ENCODE data around the gene EVPL.
"Not testable (repeated sequence)": the region's sequence is repeated elsewhere in the genome, so short reads cannot be mapped to it uniquely, and the experiment has no call there.

DNA sequence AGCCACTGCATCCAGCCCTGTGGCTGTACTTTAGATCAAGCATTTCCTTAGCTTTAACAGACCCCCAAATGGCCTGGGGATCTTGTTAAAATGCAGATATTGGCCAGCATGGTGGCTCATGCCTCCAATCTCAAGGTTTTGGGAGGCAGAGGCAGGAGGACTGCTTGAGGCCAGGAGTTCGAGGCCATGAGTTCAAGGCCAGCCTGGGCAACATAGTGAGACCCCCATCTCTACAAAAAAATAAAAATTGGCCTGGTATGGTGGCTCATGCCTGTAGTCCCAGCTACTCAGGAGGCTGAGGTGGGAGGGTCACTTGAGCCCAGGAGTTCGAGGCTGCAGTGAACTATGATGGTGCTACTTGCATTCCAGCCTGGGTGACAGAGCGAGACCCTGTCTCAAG lies 15.8 kb upstream of the EVPL start:
- TF ChIP-seq, protein P1, sequence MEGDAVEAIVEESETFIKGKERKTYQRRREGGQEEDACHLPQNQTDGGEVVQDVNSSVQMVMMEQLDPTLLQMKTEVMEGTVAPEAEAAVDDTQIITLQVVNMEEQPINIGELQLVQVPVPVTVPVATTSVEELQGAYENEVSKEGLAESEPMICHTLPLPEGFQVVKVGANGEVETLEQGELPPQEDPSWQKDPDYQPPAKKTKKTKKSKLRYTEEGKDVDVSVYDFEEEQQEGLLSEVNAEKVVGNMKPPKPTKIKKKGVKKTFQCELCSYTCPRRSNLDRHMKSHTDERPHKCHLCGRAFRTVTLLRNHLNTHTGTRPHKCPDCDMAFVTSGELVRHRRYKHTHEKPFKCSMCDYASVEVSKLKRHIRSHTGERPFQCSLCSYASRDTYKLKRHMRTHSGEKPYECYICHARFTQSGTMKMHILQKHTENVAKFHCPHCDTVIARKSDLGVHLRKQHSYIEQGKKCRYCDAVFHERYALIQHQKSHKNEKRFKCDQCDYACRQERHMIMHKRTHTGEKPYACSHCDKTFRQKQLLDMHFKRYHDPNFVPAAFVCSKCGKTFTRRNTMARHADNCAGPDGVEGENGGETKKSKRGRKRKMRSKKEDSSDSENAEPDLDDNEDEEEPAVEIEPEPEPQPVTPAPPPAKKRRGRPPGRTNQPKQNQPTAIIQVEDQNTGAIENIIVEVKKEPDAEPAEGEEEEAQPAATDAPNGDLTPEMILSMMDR (conservative IDR thresholded peaks at IDR 0.05) = not testable (repeated sequence)
- TF ChIP-seq ZFX (IDR thresholded peaks at IDR 0.05) = not testable (repeated sequence)

Data from C4-2B (cell line).